GM19438 (cell line): ENCODE data around the gene ZNF236.
A peak's percentile ranks its signal among the peaks of the same experiment; 100 is the strongest.

Experiments
- ATAC-seq: cut with Tn5 transposase; IDR thresholded peaks from one replicate; pipeline ENCODE4 v1.9.1; 2021; ENCODE audit warnings: low read depth; ENCODE audit not compliant: unreplicated experiment

The ZNF236 gene

DNA sequence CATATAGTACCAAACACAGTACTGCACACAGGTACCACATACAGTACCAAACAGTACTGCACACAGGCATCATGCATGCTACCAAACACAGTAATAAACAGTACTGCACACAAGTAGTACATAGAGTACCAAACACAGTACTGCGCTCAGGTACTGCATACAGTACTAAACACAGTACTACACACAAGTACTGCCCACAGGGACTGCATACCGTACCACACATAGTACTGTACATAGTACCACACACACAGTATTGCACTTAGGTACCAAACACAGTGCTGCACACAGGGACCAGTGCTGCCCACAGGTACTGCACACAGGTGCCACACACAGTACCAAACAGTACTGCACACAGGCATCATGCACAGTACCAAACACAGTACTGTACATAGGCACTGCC is 74.9 kb downstream of the ZNF236 start:
- no peak for ATAC-seq

DNA sequence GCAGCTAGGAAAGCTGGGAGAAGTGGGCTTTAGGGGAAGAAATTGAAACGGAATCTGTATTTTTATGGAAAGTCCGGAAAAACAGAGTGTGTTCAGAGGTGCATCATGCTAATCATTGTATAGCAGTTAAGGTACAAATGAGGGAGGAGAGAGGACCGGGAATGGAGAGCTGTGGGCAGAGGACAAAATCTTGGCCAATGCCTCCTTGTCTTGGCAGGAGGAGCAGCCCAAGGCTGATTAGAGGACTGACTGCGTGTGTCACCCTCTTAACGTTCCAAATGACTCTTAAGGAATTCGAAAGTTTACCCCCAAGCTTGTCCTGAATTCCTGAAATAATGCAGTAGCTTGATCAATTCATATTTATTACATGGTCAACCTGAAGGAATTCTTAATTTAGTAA is 81.0 kb downstream of the ZNF236 start:
- ATAC-seq: no peak

DNA sequence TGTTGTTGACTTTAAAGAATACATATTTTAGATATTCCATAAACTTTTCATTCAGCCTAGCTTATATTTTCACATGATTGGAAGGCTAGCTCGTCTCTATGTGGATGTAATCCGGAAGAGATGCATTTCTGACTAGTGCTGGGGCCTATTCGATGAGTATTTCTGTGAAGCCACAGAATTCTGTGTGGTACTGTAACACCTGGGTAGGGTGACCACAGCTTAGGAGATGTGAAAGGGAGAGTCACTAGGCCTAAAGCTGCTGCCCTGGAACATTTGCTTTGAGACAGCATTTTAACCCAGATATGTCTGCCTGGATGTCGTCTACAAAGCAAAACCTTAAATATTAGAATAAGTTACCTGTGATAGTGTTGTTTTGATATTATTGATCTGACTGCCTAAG is 83.5 kb downstream of the ZNF236 start:
- ATAC-seq: no peak

DNA sequence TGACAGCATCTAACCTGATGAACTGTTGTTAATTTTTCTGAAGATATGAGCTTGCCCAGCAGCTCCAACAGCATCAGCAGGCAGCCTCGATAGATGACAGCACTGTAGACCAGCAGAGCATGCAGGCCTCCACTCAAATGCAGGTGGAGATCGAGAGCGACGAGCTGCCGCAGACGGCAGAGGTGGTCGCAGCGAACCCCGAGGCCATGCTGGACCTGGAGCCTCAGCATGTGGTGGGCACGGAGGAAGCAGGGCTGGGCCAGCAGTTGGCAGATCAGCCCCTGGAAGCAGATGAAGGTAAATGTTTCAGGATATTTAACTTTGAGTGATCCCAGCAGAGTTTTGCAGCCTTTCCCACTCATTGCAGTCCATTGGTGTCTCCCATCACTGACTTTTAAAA is 85.9 kb downstream of the ZNF236 start:
- no peak for ATAC-seq

DNA sequence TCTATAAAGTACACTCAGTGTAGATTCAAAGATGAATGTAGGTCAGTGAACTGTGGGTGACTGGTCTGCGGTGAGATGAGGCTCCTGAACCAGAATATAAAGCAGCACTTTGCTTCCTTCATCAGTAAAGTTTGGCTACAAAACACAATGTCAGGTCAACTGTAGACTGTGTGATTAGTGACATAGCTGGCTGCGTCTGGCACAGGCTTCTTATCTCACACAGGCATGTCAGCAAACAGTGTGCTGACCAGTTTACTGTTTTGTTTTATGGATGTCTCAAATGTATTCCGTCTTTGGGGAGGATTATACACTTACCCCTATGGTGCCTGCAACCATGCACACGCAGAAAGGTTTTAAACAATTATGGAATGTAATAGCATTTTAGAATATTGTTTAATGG is 87.1 kb downstream of the ZNF236 start:
- ATAC-seq: no peak

DNA sequence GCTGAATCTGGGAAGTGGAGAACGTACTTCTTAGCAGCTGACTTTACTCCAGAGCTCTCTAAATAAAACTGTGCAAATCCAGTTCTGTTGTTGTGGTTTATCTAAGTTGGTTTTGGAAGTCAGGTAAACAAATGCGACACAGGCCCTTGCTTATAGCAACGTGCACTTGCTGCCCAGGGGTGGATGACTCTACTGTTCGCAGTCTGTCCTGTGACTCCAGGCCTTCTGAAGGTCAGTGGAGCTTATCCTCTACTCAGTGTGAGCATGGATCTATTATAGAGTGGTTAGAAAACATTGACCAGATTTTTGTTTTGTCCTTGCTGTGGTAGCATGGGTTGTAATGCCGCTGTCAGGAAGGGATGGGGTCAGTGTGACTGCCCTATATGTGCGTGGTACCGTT is 89.1 kb downstream of the ZNF236 start:
- ATAC-seq: no peak

DNA sequence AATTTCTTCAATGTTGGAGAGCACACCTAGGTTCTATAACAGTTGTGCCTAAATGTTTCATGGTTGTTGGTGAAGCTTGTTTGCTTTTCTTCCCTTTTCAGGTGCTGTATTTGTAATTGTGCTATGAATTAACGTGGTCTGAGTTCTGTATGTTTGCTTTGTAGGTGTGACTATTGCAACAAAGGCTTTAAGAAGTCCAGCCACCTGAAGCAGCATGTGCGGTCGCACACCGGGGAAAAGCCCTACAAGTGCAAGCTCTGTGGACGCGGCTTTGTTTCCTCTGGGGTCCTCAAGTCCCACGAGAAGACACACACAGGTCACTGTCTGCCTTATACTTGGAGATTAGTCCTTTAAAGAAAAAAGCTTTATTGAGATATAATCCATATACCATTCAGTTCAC is 91.2 kb downstream of the ZNF236 start:
- ATAC-seq: no peak

DNA sequence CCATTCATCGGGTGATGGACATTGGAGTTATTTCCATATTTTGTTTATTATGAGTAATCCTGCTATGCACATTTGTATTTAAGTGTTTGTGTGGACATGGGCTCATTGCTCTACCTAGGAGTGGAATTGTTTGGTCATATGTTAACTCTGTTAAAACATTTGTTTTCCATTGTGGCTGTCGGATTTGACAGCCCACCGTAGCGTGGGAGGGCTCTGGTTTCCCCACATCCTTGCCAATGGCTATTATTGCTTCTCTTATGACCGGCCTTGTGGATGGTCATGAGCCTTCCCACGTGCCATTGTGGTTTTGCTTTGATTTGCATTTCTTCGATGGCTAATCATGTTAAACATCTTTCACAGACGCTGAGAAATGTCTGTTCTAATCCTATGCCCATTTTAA is 92.0 kb downstream of the ZNF236 start:
- ATAC-seq: no peak

DNA sequence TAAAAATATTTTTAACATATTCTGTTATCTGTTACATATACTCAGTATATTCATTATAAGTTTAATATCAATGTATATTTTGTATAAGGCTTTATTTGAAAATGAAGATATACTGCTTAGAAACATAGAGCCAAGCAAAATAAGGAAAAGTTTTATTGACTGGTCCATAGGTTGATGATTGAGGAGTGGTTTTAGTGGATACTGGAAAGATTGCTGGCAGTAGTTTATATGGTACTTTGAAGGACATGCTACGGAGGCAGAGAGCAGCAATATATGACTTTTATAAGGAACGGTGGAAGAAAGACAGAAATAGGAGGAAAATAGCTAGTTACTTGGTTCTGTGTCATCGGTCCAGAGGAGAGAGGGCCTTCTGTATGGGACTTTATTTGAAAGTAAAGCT is 92.4 kb downstream of the ZNF236 start:
- no peak for ATAC-seq

DNA sequence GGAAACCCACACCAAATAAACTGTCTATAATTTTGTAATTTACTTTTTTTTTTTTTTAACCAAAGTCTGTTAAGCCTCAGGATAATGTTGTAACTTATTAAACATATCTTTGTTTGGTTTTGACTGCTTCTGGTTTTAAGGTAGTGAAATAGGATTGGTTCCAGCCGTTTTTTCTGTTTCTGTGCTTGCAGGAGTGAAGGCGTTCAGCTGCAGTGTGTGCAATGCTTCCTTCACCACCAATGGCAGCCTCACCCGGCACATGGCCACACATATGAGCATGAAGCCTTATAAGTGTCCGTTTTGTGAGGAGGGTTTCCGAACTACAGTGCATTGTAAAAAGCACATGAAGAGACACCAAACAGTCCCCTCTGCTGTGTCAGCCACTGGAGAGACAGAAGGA is 93.1 kb downstream of the ZNF236 start:
- no peak for ATAC-seq

DNA sequence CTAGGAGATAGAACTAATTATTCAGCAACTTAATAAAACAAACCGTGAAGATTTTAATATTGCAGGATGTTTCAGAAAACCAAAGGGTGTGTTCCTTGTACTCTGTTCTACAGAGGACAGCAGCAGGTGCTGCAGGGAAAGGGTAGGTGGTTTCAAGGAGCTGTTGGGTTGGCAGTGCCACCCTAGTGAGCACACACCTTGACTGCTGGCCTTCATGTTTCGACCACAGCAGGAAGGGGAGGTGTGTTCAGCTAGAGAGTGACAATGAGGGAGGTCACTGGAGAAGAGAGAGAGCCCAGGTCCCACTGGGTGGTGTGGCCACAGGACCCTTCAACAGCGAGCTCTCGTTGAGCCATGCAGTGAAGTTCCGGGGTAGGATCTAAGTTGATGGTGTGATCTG is 98.6 kb downstream of the ZNF236 start:
- no peak for ATAC-seq

DNA sequence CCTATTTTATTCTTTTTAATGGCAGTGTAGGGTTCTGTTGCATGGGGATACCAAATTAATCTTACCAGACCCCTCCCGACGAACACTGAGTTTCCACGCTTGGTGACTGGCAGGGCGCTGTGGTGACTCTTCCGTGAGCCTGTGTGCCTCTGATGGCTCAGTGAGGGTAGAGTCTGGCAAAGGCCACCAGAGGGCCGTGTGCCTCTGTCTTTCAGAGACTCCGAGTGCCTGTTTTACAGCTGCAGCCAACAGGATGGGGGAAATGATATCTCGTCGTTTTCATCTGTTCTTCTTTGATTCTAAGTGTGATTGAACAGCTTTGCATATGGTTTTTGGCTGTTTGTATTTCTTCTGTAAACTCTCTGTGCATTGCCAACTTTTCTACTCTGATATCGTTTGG is 99.8 kb downstream of the ZNF236 start:
- peak; percentile 90 for ATAC-seq

DNA sequence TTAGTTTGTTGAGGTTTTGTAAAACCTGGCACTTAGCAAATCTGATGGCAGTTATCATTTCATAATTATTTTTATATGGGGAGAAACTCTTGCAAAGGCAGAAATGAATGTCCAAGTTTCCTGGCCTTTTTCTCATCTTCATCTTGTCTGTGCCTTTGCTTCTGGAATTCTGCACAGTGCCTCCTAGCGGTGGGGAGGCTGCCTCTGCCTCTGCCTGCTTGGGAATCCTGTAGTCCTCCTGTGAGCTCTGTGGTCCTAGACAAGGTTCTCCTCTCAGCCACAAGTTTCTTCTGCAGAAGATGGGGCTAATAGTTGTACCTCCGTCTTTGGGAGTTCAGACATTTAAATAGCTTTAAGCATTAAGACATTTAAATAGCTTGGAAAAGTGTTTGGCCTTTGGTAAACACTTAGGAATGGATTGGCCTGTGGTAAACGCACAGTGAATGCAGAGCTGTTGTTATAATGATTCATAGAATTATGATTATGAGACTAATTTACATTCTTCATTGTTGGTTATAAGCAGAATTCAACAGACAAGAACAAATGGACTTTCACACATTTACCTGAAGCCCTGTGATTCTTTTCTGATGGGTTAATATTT is 101.2 kb downstream of the ZNF236 start:
- no peak for ATAC-seq

DNA sequence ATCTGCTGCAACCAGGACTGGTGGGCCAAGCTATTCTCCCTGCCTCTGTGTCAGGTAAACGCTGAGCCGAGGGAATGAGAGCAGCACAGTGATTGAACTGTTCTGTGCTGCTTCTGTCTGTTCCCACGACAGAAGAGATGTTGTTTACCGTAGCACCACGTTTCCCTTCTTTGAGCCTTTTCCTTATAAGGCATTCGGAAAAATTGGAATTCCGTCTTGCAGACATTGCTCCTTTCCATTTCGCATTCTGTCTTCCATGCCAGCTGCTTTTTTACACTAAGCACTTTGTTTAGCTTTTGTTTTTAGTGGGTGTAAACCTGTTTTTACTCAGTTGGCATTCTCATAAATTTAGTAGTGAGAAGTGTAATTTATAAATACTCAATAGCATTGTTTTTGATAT is 103.1 kb downstream of the ZNF236 start:
- no peak for ATAC-seq

DNA sequence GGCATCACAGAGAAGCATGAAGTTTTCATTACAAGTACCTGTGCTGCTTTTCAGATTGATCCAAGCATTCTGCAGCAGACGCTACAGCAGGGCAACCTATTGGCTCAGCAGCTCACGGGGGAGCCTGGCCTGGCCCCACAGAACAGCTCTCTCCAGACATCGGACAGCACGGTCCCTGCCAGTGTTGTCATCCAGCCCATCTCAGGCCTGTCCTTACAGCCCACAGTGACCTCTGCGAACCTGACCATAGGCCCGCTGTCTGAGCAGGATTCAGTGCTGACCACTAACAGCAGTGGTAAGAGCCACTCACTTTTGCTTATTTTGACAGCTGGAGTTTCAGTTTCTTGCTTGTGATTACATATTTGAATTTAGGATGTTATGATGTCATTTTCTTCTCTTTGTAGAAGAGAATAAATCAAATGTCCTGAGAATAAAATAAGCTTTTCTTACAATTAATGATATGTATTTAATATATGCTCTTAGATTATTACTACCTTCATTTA is 104.9 kb downstream of the ZNF236 start:
- ATAC-seq: no peak

DNA sequence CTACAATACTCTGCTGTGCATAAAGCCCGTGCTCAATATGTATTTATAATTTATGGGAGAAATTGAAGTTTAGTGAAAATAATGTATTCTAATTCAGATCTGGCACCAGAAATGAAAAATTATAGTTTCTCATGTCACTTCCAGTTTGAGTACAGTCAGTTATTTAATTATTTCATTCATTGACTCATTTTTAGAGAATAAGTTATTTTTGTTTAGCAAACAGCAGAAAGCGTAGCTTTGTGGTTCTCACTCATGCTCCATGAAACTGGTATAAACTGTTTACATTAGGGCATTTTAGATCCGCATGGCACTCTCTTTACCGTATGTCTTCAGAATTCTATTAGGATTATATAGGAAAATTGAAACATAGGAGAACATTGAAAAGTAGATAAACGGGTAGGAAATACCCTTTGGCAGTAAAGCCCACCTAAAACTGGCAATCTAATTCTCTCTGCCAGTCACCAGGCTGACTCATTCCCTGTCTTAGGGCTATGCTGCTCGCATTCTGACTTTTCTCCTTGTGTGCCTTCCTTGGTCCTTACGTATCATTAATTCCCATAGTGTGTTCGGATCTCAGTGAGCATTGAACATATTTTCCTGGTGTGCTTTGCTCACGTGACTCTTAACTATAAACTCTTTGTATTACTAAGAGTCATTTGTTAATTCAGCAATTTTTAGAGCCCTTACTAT is 106.0 kb downstream of the ZNF236 start:
- ATAC-seq: no peak

DNA sequence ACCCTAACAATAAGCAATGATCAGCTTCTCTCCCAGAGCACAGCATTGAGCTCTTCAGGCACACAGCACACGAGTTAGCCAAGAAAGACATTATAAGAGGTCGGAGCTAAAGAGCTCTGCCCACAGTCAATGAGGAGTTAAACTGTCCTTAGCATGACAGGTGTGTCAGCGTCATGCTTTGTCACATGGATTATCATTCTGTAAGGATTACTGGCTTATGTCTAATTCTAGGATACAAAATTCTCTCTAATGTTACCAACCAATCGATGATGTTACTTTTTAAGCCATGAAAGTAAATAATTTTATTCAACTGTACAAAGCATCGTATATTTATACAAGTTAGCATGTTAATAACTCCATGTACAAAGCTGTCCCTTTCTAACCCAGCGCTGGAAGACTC is 108.8 kb downstream of the ZNF236 start:
- ATAC-seq: no peak

DNA sequence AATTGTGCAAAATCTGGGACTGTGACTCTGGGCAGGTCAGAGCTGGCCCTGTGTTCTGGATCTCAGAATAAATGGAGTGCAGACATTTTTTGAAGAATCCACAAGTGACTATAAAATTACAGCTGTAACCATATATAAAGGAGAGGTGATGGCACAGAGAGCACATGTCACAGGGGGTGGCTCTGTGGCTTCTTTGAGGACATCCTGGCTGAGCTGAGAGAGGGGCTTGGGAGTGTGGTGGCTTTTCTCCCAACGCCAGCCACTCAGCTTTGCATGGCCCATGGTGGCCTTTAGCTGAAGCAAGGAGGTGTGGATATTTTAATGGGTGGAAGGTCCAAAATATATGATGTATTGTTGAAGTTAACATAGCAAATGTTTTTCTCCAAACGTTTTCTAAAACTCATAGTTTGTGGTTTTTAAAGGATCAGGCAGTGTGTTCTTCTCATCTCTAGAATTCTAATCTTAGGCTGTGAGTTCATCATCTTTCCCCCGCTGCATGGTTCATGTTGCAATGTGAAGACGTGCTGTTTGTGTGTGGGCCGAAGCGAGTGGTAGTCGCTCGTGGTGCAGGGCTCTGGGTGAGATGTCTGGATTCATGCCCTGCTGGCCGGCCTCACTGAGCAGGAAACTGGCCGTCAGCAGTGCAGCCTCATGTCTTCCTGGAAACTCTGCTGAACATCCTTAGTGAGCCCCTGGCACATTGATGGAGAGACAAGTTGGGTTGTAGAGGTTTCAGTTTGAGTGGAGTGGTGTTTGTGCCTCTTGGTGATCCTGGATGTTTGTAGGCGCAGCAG is 109.9 kb downstream of the ZNF236 start:
- ATAC-seq: no peak

DNA sequence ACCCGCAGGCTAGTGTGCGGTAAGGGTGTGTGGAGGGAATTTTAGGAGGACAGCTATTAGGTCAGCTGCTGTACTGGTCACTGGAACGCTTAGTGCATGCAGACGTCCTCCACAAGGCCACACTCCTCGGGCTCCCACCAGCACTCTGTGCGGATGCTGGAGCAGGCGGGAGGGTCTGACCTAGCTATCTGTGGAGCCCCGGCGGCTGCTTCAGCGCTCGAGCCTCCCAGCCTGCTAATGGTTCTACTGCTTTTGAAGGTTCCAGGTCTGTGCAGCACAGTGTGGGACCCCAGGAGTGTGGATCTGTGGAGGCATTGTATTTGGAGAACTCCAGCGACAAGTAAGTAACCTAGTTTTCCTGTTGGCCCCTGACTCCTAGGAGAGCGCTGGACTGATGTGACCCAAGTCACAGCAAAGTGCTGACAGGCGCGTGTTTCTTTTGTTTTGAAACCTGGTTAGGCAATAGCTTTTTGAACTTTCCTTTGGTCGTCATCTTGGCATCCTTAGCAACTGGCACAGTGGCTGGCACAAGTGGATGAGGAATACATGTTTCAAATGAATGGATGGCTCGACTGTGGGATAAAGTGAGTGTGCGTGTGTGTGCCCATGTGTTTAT is 113.5 kb downstream of the ZNF236 start:
- ATAC-seq: no peak

DNA sequence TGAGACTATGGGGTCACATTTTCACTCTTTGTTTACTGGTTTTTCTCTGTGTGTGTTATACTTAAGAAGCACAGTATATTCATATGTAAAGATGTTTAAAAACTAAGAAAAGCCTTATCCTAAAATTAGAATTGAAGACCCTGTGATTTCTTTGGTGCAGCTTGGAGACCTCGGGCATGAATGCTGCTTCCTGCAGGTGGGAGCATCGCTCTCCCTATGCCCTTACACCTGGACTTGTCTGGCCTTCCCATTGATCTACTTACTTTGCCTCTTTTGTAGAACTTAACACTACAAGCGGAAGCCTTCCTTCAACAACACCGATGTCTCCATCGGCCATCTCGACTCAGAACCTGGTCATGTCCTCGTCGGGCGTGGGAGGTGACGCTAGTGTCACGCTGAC is 114.5 kb downstream of the ZNF236 start:
- ATAC-seq: no peak

DNA sequence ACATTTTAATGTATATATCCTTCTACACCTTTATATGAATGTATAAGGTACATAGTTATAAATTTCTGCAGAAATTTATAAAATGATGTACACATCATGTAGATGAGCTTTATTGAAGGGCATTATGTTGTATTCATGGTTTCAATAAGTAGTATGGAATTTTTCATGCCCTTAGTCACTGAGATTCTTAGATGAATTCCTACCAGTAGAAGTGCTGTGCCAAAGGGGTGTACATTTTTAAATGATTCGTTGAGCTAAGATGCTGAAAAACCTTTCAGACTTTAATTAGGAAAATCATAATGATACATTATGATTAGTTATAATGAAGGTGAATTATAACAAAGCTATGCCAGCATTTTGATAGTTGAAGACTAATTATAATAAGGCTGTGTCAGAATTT is 115.2 kb downstream of the ZNF236 start:
- ATAC-seq: no peak
